ENCODE results near the gene PPP2R3C.
A peak's percentile ranks its signal among the peaks of the same experiment; 100 is the strongest.
"Not testable (repeated sequence)": the region's sequence is repeated elsewhere in the genome, so short reads cannot be mapped to it uniquely, and the experiment has no call there.

Gene PPP2R3C

GRCh38 chr14:35078082-35078481, 43.7 kb downstream of the PPP2R3C start:
- no peak overlapping the region for H3K27ac ChIP-seq
- TF ChIP-seq CTCF (IDR thresholded peaks at IDR 0.05) (no peak), ZFX (IDR thresholded peaks at IDR 0.05; ENCODE audit: borderline replicate concordance) (no peak)

- no peak overlapping the region for H3K27ac ChIP-seq
- TF ChIP-seq ZFX (IDR thresholded peaks at IDR 0.05; ENCODE audit: borderline replicate concordance): no peak
- no peak for TF ChIP-seq CTCF (IDR thresholded peaks at IDR 0.05)
Observed at GRCh38 chr14:35073486-35073885, 48.3 kb downstream of the PPP2R3C start.

GRCh38 chr14:35072226-35072625, 49.6 kb downstream of the PPP2R3C start:
- H3K27ac ChIP-seq: no peak overlapping the region
- TF ChIP-seq ZFX (IDR thresholded peaks at IDR 0.05; ENCODE audit: borderline replicate concordance): no peak
- no peak for TF ChIP-seq CTCF (IDR thresholded peaks at IDR 0.05)

- no peak overlapping the region for H3K27ac ChIP-seq
Observed at GRCh38 chr14:35068238-35069012, 53.4 kb downstream of the PPP2R3C start.

GRCh38 chr14:35065731-35066130, 56.1 kb downstream of the PPP2R3C start:
- not testable (repeated sequence) for H3K27ac ChIP-seq

More at GRCh38 chr14:35068238-35069012, 53.4 kb downstream of the PPP2R3C start:
- no peak for TF ChIP-seq ZFX (IDR thresholded peaks at IDR 0.05; ENCODE audit: borderline replicate concordance)

GRCh38 chr14:35061113-35061791, 60.5 kb downstream of the PPP2R3C start:
- not testable (repeated sequence) for H3K27ac ChIP-seq

- no peak overlapping the region for H3K27ac ChIP-seq
- TF ChIP-seq CTCF (IDR thresholded peaks at IDR 0.05) (no peak), ZFX (IDR thresholded peaks at IDR 0.05; ENCODE audit: borderline replicate concordance) (no peak)
Observed at GRCh38 chr14:35052637-35053036, 69.2 kb downstream of the PPP2R3C start.

GRCh38 chr14:35051796-35052195, 70.0 kb downstream of the PPP2R3C start:
- H3K27ac ChIP-seq: peak overlapping the region; percentile 48
- TF ChIP-seq CTCF (IDR thresholded peaks at IDR 0.05): no peak
- no peak for TF ChIP-seq ZFX (IDR thresholded peaks at IDR 0.05; ENCODE audit: borderline replicate concordance)

- no peak for TF ChIP-seq ZFX (IDR thresholded peaks at IDR 0.05; ENCODE audit: borderline replicate concordance)
- no peak for TF ChIP-seq CTCF (IDR thresholded peaks at IDR 0.05)
- H3K27ac ChIP-seq: peak overlapping the region; percentile 48
Observed at GRCh38 chr14:35050652-35051051, 71.1 kb downstream of the PPP2R3C start.
